GM12878 (cell line): ENCODE measurements around the gene ANKRD55.

ENCODE experiments used
- ASH2L ChIP-seq: fragments of 300-600, 200-600 bp; sonication (generic); IDR thresholded peaks from 2 replicates; pipeline ENCODE4 v1.6.1; 2017; ENCODE audit warnings: low read depth, mild to moderate bottlenecking, borderline replicate concordance
- ATF2 ChIP-seq: IDR thresholded peaks from 2 replicates; pipeline ENCODE4 v1.6.1; 2012; ENCODE audit warnings: low read length, inconsistent platforms
- CBFB ChIP-seq: IDR thresholded peaks from 2 replicates; pipeline ENCODE4 v1.6.1; 2016; ENCODE audit warnings: antibody characterized with exemption, low read depth
- CTCF ChIP-seq, 3 experiments: IDR thresholded peaks in 2 of 3; conservative IDR thresholded peaks in 1 of 3; 2 replicates each; pipeline ENCODE4 v1.5.1; 2011; ENCODE audit warnings: low read depth in 3 of 3, low read length in 3 of 3, mild to moderate bottlenecking in 3 of 3, control low read depth in 2 of 3, moderate library complexity in 2 of 3, inconsistent platforms in 1 of 3, mixed read lengths in 1 of 3; ENCODE audit not compliant: control insufficient read depth in 2 of 3, insufficient read depth in 1 of 3; ENCODE audit errors: extremely low read depth in 1 of 3
- EP300 ChIP-seq, 2 experiments: fragments of 150-350 bp in 1 of 2; IDR thresholded peaks; 2 replicates each; pipeline ENCODE4 v1.6.1; 2011 to 2012; ENCODE audit warnings: low read depth in 2 of 2, low read length in 2 of 2, borderline replicate concordance in 1 of 2, improper control_type of control experiment in 1 of 2, inconsistent platforms in 1 of 2; ENCODE audit not compliant: control insufficient read depth in 1 of 2
- JUNB ChIP-seq: IDR thresholded peaks from 2 replicates; pipeline ENCODE4 v1.6.1; 2016; ENCODE audit warnings: antibody characterized with exemption, mild to moderate bottlenecking
- POLR2A ChIP-seq: IDR thresholded peaks from 2 replicates; pipeline ENCODE4 v1.6.1; 2011; ENCODE audit warnings: low read depth, mild to moderate bottlenecking, low read length
- POLR2AphosphoS2 ChIP-seq: IDR thresholded peaks from 2 replicates; pipeline ENCODE4 v1.6.1; 2011; ENCODE audit warnings: low read depth, mild to moderate bottlenecking, low read length, improper control_type of control experiment, moderate library complexity
- POLR2AphosphoS5 ChIP-seq: IDR thresholded peaks from 2 replicates; pipeline ENCODE4 v1.6.1; 2011; ENCODE audit warnings: mild to moderate bottlenecking, low read length, inconsistent platforms
- TCF7 ChIP-seq: IDR thresholded peaks from 2 replicates; pipeline ENCODE4 v1.6.1; 2014; ENCODE audit warnings: antibody characterized with exemption, borderline replicate concordance
- USF1 ChIP-seq: IDR thresholded peaks from 2 replicates; pipeline ENCODE4 v1.6.1; 2011; ENCODE audit warnings: borderline replicate concordance, low read depth, mild to moderate bottlenecking, moderate library complexity, mixed read lengths, low read length; ENCODE audit not compliant: insufficient read depth; ENCODE audit errors: extremely low read length
- ZBTB33 ChIP-seq: fragments of 450-650 bp; IDR thresholded peaks from 2 replicates; pipeline ENCODE4 v1.6.1; 2017; ENCODE audit warnings: mild to moderate bottlenecking
- TF ChIP-seq, protein P1 (sequence below): fragments of 450-650 bp; IDR thresholded peaks from 2 replicates; pipeline ENCODE4 v1.6.1; 2016; ENCODE audit warnings: mild to moderate bottlenecking, moderate library complexity, borderline replicate concordance

GRCh38 chr5:56054666-56055065, 178.5 kb downstream of the ANKRD55 start:
- TF ChIP-seq EP300 (IDR thresholded peaks at IDR 0.05; ENCODE audit: borderline replicate concordance in 1 of 2, control insufficient read depth in 1 of 2, low read depth in 2 of 2, low read length in 2 of 2) (no peak), POLR2AphosphoS5 (no peak), ATF2 (no peak), POLR2A (no peak), CBFB (no peak), ASH2L (no peak), JUNB (no peak), TCF7 (no peak), ZBTB33 (no peak), CTCF (IDR thresholded peaks at IDR 0.05 in 2 of 3, conservative IDR thresholded peaks at IDR 0.05 in 1 of 3; ENCODE audit: control insufficient read depth in 2 of 3, extremely low read depth in 1 of 3, insufficient read depth in 1 of 3, low read depth in 3 of 3, low read length in 3 of 3) (no peak), POLR2AphosphoS2 (no peak), USF1 (no peak)
- TF ChIP-seq, protein P1, sequence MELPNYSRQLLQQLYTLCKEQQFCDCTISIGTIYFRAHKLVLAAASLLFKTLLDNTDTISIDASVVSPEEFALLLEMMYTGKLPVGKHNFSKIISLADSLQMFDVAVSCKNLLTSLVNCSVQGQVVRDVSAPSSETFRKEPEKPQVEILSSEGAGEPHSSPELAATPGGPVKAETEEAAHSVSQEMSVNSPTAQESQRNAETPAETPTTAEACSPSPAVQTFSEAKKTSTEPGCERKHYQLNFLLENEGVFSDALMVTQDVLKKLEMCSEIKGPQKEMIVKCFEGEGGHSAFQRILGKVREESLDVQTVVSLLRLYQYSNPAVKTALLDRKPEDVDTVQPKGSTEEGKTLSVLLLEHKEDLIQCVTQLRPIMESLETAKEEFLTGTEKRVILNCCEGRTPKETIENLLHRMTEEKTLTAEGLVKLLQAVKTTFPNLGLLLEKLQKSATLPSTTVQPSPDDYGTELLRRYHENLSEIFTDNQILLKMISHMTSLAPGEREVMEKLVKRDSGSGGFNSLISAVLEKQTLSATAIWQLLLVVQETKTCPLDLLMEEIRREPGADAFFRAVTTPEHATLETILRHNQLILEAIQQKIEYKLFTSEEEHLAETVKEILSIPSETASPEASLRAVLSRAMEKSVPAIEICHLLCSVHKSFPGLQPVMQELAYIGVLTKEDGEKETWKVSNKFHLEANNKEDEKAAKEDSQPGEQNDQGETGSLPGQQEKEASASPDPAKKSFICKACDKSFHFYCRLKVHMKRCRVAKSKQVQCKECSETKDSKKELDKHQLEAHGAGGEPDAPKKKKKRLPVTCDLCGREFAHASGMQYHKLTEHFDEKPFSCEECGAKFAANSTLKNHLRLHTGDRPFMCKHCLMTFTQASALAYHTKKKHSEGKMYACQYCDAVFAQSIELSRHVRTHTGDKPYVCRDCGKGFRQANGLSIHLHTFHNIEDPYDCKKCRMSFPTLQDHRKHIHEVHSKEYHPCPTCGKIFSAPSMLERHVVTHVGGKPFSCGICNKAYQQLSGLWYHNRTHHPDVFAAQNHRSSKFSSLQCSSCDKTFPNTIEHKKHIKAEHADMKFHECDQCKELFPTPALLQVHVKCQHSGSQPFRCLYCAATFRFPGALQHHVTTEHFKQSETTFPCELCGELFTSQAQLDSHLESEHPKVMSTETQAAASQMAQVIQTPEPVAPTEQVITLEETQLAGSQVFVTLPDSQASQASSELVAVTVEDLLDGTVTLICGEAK = no peak
